ACC112 (cell line): ENCODE results near the gene ULK4.

Source experiments
- H2AFZ ChIP-seq: fragments of 200-600 bp; sonication (generic); one replicate; pipeline ENCODE4 v1.6.0; 2017; ENCODE audit warnings: antibody characterized with exemption, low read length; ENCODE audit not compliant: unreplicated experiment
- H3K27ac ChIP-seq: fragments of 200-600 bp; sonication (generic); 2 replicates; pipeline ENCODE4 v1.5.1; 2014; ENCODE audit warnings: low read depth, mild to moderate bottlenecking, antibody characterized with exemption, low read length, moderate library complexity
- H3K27me3 ChIP-seq: fragments of 200-600 bp; sonication (generic); 2 replicates; pipeline ENCODE4 v1.6.1; 2014; ENCODE audit warnings: mild to moderate bottlenecking, antibody characterized with exemption, low read length, moderate library complexity, mixed read lengths; ENCODE audit not compliant: insufficient read depth
- H3K36me3 ChIP-seq: fragments of 200-600 bp; sonication (generic); 2 replicates; pipeline ENCODE4 v1.6.1; 2016; ENCODE audit warnings: mild to moderate bottlenecking, antibody characterized with exemption, low read length, moderate library complexity, mixed read lengths; ENCODE audit not compliant: insufficient read depth
- H3K4me1 ChIP-seq: fragments of 200-600 bp; sonication (generic); one replicate; pipeline ENCODE4 v1.6.1; 2016; ENCODE audit warnings: low read length, mixed read lengths; ENCODE audit not compliant: insufficient read depth, unreplicated experiment, control insufficient read depth
- H3K4me3 ChIP-seq: fragments of 200-600 bp; sonication (generic); 2 replicates; pipeline ENCODE4 v1.5.1; 2014; ENCODE audit warnings: mild to moderate bottlenecking, low read depth, low read length
- H3K79me2 ChIP-seq: fragments of 200-600 bp; sonication (generic); one replicate; pipeline ENCODE4 v1.6.0; 2016; ENCODE audit warnings: low read length; ENCODE audit not compliant: control insufficient read depth, unreplicated experiment, insufficient read depth

ULK4 gene

DNA sequence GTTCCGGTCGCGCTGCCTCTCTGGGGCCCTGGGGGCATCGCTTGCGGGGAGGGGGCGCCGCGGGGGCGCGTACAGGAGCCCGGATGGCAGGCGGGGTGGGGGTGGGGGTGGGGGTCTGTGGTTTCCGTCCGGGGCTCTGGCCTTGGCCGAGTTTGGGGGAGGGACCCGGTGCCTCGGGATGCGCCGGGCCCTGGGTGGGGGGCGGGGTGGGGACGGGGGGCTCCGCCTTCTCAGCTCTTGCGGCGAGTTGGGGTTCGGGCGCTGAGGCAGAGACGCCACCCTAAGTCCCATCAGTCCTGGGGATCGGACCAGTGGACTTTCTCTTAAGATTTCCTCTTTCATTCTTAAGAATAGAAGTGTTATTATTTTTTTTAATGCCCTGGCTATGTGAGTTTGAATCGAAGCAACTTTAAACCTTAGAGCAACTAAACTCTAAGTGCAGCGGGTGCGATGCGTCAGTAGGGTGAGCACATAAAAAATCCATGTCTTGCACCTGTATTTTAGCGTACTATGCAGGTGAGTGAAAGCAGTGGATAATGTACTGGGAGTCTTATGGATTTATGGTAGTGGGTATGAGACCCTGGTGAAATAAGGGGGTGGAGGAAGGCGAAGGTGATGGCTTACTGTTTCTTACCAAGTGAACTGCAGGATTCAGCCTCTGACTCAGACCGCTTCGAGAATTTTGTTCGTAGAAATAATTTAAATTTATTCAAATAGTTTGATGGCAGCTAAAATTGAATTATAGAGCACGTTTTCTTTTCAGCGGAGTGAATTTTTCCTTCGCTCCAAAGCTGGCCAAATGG is 761.8 kb downstream of the ULK4 start:
- peak overlapping the region; percentile 93 for H3K4me3 ChIP-seq
- H3K4me1 ChIP-seq, result peaks cover 19% of the 10 kb centered on the region
- peak overlapping the region; percentile 84 for H3K27ac ChIP-seq
- no peaks in the 10 kb centered on the region for H3K36me3 ChIP-seq
- peak overlapping the region; percentile 32 for H2AFZ ChIP-seq
- H3K27me3 ChIP-seq, result no peaks in the 10 kb centered on the region
- H3K79me2 ChIP-seq, result peaks cover 56% of the 10 kb centered on the region

- H3K4me1 ChIP-seq, result peaks cover 15% of the 10 kb centered on the region
These were observed 762.7 kb downstream of the ULK4 start, which contains the start of gene CTNNB1 for GRCh38 chr3:41198950-41199865. Gene CTNNB1, plus strand, starts transcription at chr3:41199505. Its CDS starts 24,564 bp downstream, at chr3:41224069.

GRCh38 chr3:41198526-41198925 is 763.4 kb downstream of the ULK4 start:
- Histone ChIP-seq H3K4me3 (peak overlapping the region; percentile 93), H3K4me1 (peaks cover 8% of the 10 kb centered on the region), H3K27me3 (no peaks in the 10 kb centered on the region), H2AFZ (peak overlapping the region; percentile 96), H3K36me3 (no peaks in the 10 kb centered on the region), H3K79me2 (peaks cover 40% of the 10 kb centered on the region), H3K27ac (peak overlapping the region; percentile 84; the same call in 1 of the 2 replicates)

More at GRCh38 chr3:41198950-41199865, 762.7 kb downstream of the ULK4 start, which contains the start of gene CTNNB1:
- H3K36me3 ChIP-seq, result no peaks in the 10 kb centered on the region
- H3K4me3 ChIP-seq, result peak within 1 kb of the TSS; percentile 93
- H3K27ac ChIP-seq, result peak within 1 kb of the TSS; percentile 84
- peaks cover 47% of the 10 kb centered on the region for H3K79me2 ChIP-seq
- H3K27me3 ChIP-seq, result no peaks in the 10 kb centered on the region
- peak within 1 kb of the TSS; percentile 96 for H2AFZ ChIP-seq

DNA sequence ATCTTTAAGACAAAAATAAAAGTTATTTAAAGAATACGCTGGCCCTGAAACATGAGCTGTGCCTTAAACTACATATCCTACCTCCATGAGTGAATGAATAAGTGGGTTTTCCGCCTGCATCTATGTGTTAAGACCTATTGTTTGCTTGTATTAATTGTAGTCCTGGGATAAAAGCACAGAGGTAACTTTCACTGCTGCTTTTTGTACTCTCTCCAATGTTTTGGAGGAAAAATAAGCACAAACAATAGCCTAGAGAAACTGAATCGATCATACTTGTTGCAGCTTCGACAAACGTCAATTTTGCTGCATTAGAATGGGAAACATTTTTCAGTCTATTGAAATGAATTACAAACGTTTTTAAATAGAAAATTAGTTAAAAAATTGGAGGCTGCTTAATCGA is 763.9 kb downstream of the ULK4 start:
- H3K4me1 ChIP-seq, result peaks cover 3% of the 10 kb centered on the region
- H3K79me2 ChIP-seq, result peaks cover 35% of the 10 kb centered on the region
- H3K4me3 ChIP-seq, result peak overlapping the region; percentile 93
- no peak overlapping the region for H3K27ac ChIP-seq
- no peaks in the 10 kb centered on the region for H3K36me3 ChIP-seq
- no peak overlapping the region for H2AFZ ChIP-seq
- no peaks in the 10 kb centered on the region for H3K27me3 ChIP-seq
